ENCODE results near the gene C1QL4.
A peak's percentile ranks its signal among the peaks of the same experiment; 100 is the strongest.
"Not testable (repeated sequence)": the region's sequence is repeated elsewhere in the genome, so short reads cannot be mapped to it uniquely, and the experiment has no call there.

The C1QL4 gene

DNA sequence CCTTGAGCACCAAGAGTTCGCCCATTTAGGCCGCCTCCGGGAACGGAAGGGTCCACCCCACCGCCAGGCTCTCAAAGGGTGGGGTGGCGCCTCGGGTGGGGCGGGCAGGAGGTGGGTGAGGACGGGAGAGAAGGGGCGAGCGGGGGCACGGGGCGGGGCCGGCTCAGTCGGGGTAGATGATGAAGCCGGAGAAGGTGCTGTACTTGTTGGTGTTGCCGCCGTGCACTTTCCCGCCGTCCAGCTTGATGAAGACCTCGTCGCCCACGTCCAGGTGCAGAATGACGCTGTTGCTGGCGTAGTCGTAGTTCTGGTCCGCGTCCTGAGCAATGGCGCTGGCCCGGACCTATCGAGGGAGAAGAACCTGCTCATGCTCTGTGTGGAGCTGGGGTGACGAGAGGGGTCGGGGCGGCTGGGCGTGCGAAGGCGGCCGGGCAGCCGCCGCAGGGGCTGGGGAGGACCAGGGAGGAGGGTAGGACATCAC, 4.1 kb downstream of the C1QL4 start:
- no peak for DNase-seq

DNA sequence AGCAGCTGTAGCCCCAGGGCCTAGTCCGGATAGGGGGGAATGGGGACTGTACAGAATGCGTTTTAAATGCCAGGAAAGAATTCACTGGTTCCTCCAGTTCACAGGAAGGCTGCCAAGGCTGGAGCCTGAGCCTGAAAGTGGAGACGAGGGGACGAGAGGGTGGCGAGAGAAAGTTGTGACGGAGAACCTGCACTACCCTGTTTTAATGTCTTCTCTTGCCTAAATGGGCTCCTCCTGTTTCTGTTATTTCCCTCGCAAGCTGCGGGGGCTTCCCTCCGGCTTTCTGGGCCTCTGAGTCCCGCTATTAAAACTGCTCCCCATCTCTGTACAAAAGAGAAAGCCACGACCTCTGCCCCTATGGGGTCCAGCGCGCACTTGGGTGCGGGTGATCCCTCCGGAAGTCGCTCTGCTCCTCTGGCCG, 4.5 kb downstream of the C1QL4 start:
- no peak for DNase-seq

DNA sequence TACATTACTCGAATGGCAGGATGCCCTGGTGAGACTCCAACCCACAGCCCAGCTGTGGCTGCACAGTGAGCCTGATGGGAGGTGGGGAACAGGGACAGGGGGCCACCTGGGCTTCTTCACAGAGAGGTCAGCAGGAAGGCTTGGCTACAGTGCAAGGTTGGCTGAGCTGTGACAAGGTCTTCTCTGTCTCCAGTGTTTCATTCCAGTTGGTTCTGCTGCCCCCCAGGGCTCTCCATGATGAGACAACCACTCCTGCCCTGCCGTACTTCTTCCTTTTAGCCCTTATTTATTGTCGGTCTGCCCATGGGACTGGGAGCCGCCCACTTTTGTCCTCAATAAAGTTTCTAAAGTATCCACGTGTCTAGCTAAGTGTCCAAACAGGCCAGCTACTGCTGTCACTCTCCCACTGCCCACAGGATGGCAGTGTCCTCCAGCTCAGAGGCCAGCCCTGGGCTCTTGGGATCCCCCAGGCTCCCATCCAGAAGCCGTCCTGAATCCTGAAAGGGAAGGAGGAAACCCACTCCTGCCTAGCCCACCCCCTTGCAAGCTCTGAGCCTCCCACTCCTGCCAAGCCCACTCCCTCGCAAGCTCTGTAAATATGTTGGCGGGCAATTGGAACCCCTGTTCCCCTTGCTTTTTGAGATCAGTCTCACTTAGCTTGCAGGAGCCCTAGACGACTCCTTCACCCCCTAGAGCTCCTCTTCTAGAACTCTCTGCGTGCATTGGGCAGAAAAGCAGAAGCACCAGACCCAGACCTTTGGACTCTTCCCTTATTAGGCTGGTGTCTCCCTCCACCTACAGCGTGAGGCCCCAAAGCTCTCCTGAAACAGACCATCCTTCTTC, 5.4 kb downstream of the C1QL4 start:
- DNase-seq = peak; percentile 21

DNA sequence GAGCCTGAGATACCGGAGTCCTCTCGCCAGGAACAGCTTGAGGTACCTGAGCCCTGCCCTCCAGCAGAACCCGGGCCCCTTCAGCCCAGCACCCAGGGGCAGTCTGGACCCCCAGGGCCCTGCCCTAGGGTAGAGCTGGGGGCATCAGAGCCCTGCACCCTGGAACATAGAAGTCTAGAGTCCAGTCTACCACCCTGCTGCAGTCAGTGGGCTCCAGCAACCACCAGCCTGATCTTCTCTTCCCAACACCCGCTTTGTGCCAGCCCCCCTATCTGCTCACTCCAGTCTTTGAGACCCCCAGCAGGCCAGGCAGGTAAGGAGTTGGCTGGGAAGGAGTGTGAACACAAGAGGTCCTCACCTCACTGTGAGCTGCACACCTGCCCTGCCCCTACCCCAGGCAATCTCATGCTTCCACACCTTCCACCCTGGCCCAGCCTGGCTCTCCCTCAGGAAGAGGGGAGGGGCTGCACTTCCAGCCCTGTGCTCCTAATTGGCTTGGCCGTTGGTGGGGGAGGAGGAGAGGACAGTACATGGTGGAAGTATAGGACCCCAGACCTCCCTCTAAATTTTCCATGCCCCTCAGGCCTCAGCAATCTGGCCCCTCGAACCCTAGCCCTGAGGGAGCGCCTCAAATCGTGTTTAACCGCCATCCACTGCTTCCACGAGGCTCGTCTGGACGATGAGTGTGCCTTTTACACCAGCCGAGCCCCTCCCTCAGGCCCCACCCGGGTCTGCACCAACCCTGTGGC, 6.2 kb downstream of the C1QL4 start:
- DNase-seq = no peak

DNA sequence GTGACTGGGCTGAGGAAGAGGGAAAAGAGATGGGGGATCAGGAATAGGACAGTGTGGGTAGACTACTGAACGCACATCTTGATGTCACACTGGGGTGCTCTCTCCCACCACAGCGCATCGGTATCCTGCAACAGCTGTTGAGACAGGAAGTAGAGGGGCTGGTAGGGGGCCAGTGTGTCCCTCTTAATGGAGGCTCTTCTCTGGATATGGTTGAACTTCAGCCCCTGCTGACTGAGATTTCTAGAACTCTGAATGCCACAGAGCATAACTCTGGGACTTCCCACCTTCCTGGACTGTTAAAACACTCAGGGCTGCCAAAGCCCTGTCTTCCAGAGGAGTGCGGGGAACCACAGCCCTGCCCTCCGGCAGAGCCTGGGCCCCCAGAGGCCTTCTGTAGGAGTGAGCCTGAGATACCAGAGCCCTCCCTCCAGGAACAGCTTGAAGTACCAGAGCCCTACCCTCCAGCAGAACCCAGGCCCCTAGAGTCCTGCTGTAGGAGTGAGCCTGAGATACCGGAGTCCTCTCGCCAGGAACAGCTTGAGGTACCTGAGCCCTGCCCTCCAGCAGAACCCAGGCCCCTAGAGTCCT, 6.9 kb downstream of the C1QL4 start:
- no peak for DNase-seq

DNA sequence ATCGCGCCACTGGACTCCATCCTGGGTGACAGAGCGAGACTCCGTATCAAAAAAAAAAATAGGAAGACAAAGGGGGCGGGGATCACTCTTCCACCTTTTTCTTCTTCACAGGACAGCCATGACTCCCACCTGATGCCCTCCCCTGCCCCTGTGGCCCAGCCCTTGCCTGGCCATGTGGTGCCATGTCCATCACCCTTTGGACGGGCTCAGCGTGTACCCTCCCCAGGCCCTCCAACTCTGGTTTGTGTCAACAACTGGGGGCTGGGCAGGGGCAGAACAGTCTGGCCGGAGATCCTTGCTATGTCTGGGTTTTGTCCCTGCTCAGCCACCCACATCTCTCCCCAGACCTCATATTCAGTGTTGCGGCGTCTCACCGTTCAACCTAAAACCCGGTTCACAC, 8.2 kb downstream of the C1QL4 start:
- no peak for DNase-seq

DNA sequence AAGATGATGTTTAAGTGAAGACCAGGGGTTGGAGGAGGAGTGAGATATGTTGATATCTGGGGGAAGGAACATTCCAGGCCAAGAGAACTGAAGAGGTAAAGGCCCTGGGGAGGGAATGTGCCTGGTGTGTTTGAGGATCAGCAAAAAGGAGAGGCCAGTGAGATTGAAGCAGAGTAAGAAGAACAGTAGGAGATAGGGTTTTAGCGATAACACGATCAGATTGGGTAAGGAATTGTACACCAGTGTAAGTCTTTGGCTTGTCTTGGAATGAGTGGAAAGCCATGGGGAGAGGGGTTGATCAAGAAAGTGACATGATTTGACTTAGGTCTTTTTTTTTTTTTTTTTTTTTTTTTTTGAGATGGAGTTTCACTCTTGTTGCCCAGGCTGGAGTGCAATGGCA, 9.1 kb downstream of the C1QL4 start:
- no peak for DNase-seq

DNA sequence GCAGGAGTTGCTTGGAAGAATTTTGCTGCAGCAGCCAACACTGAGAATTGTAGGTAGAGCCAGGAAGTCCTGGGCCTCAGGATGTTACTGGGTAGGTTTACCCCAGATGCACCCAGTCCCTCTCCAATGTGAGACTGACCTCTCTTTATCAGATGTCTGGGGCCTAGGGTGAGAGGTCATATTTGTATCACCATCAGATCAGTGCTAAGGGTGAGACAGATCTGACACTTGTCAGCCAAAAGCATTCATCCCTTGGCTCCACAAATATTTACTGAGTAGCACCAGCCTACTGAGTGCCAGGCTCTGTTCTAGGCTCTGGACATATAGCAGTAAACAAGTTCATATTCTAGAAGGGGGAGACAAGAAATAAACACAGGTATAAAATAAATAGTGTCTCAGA, 9.6 kb downstream of the C1QL4 start:
- DNase-seq = no peak

DNA sequence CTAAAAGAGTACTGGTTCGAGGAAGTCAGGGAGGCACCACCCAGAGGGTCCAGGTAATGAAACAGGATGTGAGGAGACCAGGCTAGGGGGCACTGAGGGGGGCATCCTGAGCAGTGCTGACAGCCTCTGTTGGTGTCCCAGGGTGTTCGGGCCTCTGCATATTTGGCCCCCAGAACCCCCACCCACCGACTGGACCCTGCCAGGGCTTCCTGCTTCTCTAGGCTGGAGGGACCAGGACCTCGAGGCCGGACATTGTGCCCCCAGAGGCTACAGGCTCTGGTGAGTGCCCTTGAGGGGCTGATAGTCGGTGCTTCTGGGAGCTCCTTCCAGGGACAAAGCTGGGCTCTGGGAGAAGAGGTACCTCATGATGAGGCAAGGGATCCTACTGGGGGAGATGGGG, 11.4 kb downstream of the C1QL4 start:
- DNase-seq = no peak

DNA sequence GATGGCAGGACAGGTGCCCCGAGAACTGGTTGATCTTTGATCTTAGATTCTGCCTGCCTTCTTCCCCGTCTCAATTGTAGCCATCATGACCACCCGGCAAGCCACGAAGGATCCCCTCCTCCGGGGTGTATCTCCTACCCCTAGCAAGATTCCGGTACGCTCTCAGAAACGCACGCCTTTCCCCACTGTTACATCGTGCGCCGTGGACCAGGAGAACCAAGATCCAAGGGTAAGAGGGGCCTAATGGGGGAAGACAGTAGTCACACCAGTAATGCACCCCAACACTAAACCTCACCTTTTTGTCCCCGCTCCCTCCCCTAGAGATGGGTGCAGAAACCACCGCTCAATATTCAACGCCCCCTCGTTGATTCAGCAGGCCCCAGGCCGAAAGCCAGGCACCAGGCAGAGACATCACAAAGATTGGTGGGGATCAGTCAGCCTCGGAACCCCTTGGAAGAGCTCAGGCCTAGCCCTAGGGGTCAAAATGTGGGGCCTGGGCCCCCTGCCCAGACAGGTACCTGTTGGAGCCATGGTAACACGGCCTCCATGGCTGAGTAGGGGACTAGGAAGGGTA, 13.4 kb downstream of the C1QL4 start:
- DNase-seq = no peak

DNA sequence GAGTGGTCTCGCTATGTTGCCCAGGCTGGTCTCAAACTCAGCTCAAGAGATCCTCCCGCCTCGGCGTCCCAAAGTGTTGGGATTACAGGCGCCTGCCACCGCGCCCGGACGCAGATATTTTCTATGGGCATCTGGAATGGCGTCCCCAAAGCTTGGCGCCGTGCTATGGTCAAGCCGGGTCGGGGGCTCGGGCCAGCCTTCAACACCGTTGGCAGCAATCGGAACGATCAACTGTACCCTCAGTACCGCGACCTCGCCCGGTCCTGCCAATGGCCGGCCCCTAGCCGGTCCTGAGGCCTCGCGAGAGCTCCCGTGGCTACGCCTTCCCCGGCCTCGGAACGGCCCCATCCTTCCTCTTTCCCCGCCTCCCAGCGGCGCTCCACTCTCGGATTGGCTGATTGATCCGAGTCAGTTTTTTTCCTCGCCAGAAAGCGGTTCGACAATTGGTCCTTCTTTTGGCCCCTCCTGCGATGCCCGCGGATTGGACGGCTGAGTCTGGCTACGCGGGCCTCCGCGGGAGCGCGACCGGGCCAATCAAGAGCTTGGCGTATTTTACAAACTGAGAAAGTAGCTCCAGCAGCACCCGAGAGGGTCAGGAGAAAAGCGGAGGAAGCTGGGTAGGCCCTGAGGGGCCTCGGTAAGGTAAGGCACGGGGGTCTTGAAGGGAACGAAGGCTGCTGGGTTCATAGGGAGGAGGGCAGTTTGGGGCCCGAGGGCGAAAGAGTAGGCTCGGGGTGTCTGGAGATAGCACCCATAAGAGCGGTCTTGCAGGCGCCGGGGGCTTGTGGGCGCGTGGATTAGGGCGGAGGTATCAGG, 14.1 kb downstream of the C1QL4 start, which contains the start of gene TROAP:
TSS of gene TROAP (plus strand) at position 548 of the 816 bp plus-strand sequence. CDS start 354 bp downstream, outside the sequence.
- peak; percentile 90 for DNase-seq

DNA sequence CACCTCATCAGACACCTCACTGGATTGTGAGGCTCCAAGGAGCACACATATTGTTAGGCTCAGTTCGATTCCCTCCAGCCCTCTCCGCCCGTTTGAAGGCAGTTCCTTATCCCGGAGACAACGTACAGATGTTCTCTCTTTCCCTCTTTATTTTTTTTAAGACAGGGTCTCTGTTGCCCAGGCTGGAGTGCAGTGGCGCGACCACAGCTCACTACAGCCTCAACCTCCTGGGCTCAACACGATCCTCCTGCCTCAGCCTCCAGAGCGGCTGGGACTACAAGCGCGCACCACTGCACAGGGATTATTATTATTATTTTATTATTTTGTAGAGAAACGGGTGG, 14.7 kb downstream of the C1QL4 start:
- no peak for DNase-seq

DNA sequence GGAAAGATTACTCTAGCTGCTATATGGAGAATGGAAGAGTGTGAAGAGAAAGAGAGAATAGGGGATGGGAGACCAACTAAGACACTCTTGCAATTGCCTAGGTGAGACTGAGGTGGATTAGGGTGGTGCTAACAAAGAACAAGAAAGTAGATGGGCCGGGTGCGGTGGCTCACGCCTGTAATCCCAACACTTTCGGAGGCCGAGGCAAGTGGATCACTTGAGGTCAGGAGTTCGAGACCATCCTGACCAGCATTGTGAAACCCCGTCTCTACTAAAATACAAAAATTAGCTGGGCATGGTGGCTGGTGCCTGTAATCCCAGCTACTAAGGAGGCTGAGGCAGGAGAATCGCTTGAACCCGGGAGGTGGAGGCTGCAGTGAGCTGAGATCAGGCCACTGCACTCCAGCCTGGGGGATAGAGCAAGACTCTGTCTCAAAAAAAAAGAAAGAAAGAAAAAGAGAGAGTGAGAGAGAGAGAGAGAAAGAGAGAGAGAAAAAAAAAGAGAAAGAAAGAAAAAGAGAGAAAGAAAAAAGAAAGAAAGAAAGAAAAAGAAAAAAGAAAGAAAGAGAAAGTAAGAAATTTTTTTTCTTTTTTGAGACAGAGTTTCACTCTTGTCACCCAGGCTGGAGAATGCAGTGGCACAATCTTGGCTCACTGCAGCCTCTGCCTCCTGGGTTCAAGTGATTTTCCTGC, 16.4 kb downstream of the C1QL4 start:
- not testable (repeated sequence) for DNase-seq

DNA sequence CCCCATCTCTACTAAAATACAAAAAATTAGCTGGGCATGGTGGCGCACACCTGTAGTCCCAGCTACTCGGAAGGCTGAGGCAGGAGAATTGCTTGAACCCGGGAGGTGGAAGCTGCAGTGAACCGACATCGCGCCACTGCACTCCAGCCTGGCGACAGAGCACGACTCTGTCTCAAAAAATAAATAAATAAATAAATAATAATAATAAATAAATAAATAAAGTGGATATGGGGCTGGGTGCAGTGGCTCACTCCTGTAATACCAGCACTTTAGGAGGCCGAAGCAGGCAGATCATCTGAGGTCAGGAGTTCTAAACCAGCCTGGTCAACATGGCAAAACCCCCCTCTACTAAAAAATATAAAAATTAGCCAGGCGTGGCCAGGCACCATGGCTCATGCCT, 19.9 kb downstream of the C1QL4 start:
- not testable (repeated sequence) for DNase-seq

DNA sequence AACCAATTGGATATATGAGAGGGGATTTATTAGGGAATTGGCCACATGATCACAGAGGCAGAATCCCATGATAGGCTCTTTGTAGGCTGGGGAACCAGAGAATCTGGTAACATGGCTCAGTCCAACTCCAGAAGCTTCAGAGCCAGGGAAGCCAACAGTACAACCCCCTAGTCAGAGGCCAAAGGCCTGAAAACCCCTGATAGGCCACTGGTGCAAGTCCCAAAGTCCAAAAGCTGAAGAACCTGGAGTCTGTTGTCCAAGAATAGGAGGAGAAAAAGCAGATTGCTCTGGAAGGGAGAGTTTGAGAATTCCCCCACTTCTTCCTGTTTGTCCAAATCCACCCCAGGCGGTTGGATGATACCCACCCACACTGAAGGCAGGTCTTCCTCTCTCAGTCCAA, 22.2 kb downstream of the C1QL4 start:
- DNase-seq = no peak

DNA sequence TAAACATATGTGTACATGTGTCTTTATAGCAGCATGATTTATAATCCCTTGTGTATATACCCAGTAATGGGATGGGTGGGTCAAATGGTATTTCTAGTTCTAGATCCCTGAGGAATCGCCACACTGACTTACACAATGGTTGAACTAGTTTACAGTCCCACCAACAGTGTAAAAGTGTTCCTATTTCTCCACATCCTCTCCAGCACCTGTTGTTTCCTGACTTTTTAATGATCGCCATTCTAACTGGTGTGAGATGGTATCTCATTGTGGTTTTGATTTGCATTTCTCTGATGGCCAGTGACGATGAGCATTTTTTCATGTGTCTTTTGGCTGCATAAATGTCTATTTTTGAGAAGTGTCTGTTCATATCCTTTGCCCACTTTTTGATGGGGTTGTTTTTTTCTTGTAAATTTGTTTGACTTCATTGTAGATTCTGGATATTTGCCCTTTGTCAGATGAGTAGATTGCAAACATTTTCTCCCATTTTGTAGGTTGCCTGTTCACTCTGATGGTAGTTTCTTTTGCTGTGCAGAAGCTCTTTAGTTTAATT, 26.5 kb downstream of the C1QL4 start:
- DNase-seq = not testable (repeated sequence)

DNA sequence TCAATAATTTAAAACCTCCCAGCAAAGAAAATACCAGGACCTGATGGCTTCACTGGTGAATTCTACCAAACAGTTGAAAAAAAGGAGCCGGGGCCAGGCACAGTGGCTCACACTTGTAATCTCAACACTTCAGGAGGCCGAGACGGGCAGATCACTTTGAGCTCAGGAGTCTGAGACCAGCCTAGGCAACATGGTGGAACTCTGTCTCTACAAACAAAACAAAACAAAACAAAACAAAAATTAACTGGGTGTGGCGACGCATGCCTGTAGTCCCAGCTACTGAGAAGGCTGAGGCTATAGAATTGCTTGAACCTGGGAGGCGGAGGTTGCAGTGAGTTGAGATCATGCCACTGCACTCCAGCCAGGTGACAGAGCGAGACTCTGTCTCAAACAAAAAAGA, 27.6 kb downstream of the C1QL4 start:
- no peak for DNase-seq

DNA sequence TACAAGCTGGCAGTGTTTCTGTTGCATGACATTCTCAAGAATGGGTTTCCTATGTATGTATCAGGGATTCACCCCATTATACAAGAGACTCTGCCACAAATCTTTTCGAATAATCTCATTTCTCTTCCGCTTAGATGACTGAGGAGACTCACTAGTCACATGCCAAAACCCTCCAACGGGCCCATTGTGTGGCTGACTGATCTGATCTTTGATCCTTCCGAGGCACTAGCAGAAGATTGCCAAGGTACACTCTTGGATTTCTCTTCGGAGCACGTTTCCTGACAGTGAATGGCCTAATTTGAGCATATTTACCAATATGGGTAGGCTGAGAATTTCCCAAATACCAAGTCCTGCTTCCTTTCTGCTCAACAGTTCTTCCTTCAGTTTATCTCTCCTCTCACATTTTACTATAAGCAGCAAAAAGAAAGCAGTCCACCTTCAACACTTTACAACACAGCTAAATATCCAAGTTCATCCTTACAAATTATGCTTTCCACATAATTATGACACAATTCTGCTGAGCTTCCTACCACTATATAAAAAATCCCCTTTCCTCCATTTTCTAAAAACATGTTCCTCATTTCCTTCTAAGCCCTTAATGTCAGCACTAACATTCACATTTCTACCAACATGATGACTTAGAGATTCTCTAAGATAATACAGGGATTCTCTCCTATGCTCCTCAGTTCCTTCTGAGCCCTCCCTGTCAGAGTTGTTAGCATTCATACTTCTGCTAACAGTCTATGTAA, 31.1 kb downstream of the C1QL4 start:
- no peak for DNase-seq

DNA sequence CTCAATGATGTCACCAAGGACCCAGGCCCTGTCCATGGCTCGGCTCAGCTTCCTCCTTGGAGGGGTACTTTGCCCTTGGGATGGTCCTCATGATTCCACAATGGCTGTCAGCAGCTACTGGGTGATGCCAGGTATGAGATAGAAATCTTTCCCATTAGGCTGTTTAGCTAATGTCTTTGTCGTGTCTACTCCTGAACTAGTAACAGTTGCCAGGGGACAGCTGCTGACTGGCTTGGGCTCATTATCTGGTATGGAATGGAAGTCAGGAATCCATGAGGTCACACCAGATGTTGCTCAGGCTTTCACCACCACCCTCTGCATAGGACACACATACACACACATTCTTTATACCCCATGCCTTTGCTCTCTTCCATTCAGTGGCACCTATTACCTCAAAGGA, 32.8 kb downstream of the C1QL4 start:
- DNase-seq = peak; percentile 25

DNA sequence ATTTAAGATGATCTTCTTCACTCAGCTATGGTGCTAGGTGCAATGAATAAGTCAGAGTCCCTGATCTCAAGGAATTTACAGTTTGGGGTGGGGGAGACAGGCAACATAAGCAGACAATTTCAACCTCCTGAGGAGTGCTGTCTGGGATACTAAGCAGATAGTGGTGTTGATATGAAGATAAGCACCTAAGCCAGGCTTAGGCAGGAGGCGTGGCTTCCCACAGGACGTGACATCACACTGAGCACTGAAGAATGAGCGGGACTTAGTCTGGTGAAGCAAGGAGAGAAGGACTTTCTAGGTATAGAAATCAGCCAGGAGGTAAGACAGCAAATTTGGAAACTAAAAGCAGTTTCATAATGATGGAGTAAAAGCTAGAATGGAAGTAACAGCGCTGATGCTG, 35.2 kb downstream of the C1QL4 start:
- DNase-seq = no peak

DNA sequence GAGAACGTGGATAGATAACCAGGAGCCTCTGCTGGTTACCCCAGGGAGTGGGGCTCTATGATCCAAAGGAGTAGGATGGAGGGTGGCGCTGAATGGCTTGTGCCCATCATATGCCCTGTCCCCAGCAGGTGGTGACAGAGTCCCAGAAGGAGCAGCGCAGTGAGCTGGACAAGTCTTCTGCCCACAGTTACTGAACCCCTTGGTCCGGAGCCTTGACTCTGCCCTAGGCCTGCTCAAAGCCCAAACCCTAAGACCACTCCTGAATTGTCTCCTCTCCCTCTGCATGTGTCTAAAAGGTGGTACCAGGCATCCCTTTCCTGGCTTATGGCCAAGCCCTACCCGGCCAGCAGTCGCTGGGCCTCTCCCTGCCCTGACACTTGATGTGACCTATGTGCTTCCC, 38.8 kb downstream of the C1QL4 start:
- DNase-seq = no peak

Measured in DMS 273 treated with DMSO at 0.1 percent for 48 hours (cell line).